Neural progenitor cell (in vitro differentiated cells): ENCODE results near the gene CRIP3.

ENCODE experiments used
- EZH2 ChIP-seq: fragments of 200-600 bp; sonication (generic); IDR thresholded peaks from 2 replicates; pipeline ENCODE4 v1.6.1; 2017; ENCODE audit warnings: antibody characterized with exemption, mild to moderate bottlenecking, moderate library complexity
- EZH2phosphoT487 ChIP-seq: fragments of 200-600 bp; sonication (generic); IDR thresholded peaks from 2 replicates; pipeline ENCODE4 v1.6.1; 2017; ENCODE audit warnings: antibody characterized with exemption
- TF ChIP-seq, protein P1 (sequence below): fragments of 200-600 bp; sonication (generic); IDR thresholded peaks from 2 replicates; pipeline ENCODE4 v1.5.1; 2017; ENCODE audit warnings: antibody characterized with exemption, mild to moderate bottlenecking

DNA sequence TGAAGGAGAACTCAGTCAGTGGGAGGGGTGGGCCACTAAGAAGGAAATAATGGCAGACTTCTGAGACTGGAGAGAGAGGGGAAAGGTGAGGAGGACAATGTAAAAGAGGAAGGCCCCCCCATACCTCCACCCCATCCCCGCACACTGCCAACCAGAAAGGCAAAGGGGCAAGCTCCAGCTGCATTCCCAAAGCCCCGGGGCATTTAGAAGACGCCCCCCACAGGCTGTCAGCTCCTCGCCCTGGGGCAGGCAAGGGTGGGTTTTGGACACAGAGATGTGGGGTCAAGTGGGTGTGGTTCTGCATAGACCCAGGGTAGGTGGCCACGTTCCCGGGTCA, 31.4 kb downstream of the CRIP3 start:
- TF ChIP-seq, protein P1, sequence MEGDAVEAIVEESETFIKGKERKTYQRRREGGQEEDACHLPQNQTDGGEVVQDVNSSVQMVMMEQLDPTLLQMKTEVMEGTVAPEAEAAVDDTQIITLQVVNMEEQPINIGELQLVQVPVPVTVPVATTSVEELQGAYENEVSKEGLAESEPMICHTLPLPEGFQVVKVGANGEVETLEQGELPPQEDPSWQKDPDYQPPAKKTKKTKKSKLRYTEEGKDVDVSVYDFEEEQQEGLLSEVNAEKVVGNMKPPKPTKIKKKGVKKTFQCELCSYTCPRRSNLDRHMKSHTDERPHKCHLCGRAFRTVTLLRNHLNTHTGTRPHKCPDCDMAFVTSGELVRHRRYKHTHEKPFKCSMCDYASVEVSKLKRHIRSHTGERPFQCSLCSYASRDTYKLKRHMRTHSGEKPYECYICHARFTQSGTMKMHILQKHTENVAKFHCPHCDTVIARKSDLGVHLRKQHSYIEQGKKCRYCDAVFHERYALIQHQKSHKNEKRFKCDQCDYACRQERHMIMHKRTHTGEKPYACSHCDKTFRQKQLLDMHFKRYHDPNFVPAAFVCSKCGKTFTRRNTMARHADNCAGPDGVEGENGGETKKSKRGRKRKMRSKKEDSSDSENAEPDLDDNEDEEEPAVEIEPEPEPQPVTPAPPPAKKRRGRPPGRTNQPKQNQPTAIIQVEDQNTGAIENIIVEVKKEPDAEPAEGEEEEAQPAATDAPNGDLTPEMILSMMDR: no peak
- TF ChIP-seq EZH2: no peak
- TF ChIP-seq EZH2phosphoT487: no peak
